Caco-2 (cell line): ENCODE measurements around the gene MED4. TPM values are rescaled to one million over a fixed set of nuclear protein-coding genes. Genes with fewer than 3 reads are reported as not detected.

Experiments
- BruUV-seq: library from RNA; stranded (reverse); fragments of 400-500 nt; replicated peaks from 2 replicates; lab custom pipeline; 2021; lab: Mats Ljungman, UMichigan
- CTCF ChIA-PET: fragments of 300-600 bp; sonication (Branson Sonifier 250); formaldehyde crosslinking; loops from one replicate; lab custom pipeline; 2022; ENCODE audit warnings: antibody characterized with exemption; lab: Charles Lee
- POLR2A ChIA-PET: fragments of 300-600 bp; sonication (Branson Sonifier 250); formaldehyde crosslinking; loops from one replicate; lab custom pipeline; 2022; ENCODE audit warnings: antibody characterized with exemption; lab: Charles Lee
- DNase-seq, 2 experiments: peaks; one replicate each; pipeline versions ENCODE4 v3.0.0 to v3.0.0-alpha.2; 2020 to 2022
- H3K27me3 ChIP-seq: replicated peaks from 2 replicates; pipeline ENCODE4 v1.6.0; 2011; ENCODE audit warnings: low read length; ENCODE audit not compliant: control insufficient read depth, insufficient read depth
- H3K36me3 ChIP-seq: 2 replicates; pipeline ENCODE4 v1.5.1; 2011; ENCODE audit warnings: low read length; ENCODE audit not compliant: control insufficient read depth, insufficient read depth
- H3K4me1 ChIP-seq: fragments of 250-450 bp; sonication (Bioruptor Pico); 2 replicates; pipeline ENCODE4 v1.5.1; 2020; ENCODE audit warnings: mild to moderate bottlenecking
- H3K4me3 ChIP-seq: 2 replicates; pipeline ENCODE4 v1.5.1; 2011; ENCODE audit warnings: low read depth, mild to moderate bottlenecking, control low read depth, low read length
- H3K9me3 ChIP-seq: fragments of 250-450 bp; sonication (Bioruptor Pico); 2 replicates; pipeline ENCODE4 v1.5.1; 2020; ENCODE audit warnings: mild to moderate bottlenecking, moderate library complexity
- H3K27ac Mint-ChIP-seq: one replicate; pipeline ENCODE4 v1.8.0; 2022; ENCODE audit warnings: mixed read lengths; ENCODE audit not compliant: unreplicated experiment
- H3K27me3 Mint-ChIP-seq: one replicate; pipeline ENCODE4 v1.8.0; 2022; ENCODE audit warnings: mixed read lengths; ENCODE audit not compliant: insufficient read depth, unreplicated experiment
- H3K36me3 Mint-ChIP-seq: one replicate; pipeline ENCODE4 v1.8.0; 2022; ENCODE audit warnings: mild to moderate bottlenecking, mixed read lengths; ENCODE audit not compliant: insufficient read depth, unreplicated experiment
- H3K4me1 Mint-ChIP-seq: one replicate; pipeline ENCODE4 v1.8.0; 2022; ENCODE audit warnings: low read depth, mixed read lengths; ENCODE audit not compliant: unreplicated experiment
- H3K4me3 Mint-ChIP-seq: one replicate; pipeline ENCODE4 v1.8.0; 2022; ENCODE audit warnings: mild to moderate bottlenecking, moderate library complexity, mixed read lengths; ENCODE audit not compliant: unreplicated experiment
- H3K9me3 Mint-ChIP-seq: one replicate; pipeline ENCODE4 v1.8.0; 2022; ENCODE audit warnings: mixed read lengths; ENCODE audit not compliant: unreplicated experiment
- intact Hi-C: fragments of 100-400 bp; cut with micrococcal nuclease; formaldehyde crosslinking; loops from one replicate; pipeline ENCODE4 v1.10.0; 2022; ENCODE audit not compliant: unreplicated experiment
- total RNA-seq: library from RNA; stranded (reverse); gene quantifications from 2 replicates; pipeline ENCODE4 v1.2.3, GENCODE V29; 2022
- TF ChIP-seq, protein P1 (sequence below), 2 experiments: fragments of 200-600 bp in 1 of 2; IDR thresholded peaks; 1 replicate in 1 of 2; 2 replicates in 1 of 2; pipeline versions ENCODE4 v1.5.1 to v1.8.0; 2011 to 2022; ENCODE audit warnings: antibody characterized with exemption in 1 of 2, control low read depth in 1 of 2, inconsistent platforms in 1 of 2, low read depth in 1 of 2, low read length in 1 of 2, mild to moderate bottlenecking in 1 of 2, moderate library complexity in 1 of 2; ENCODE audit not compliant: insufficient read depth in 1 of 2, severe bottlenecking in 1 of 2, unreplicated experiment in 1 of 2

Gene MED4
- total RNA-seq, 1 experiment from 2014 or later = 56.8 TPM

DNA sequence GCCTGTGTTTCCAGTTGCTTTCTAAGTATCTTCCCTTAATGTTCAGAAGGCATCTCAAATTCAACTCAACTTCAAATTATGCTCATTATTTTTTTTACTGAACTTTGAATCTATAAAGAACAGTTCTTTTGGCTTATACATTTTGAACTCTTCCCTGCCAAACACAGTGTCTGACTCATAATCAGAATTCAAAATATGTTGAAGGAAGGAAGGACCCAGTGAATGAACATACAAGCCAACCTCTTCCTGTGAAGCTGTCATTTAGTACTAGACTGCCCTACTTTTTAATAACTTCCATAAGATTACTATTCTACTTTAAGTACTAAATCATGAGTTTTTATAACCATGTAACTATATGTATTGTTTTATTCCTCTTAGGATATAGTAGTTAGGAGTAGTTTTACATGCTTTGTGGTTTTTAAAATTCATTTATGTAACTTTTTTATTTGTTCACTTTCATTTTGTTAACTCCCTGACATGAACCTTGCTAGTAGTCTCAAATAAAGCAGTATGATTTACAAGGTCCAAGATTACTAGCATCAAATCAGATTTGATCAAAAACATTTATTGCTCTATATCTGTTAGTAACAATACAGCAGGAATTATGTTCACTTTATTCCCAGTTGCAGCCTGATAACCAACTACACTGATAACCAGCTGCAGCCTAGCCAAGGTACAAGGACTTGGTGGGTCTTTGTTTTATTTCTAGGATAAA is 51.0 kb downstream of the MED4 start:
- no peaks in the 10 kb centered on the region for H3K4me1 Mint-ChIP-seq
- Histone ChIP-seq H3K4me1 (0 out of 2 replicates have a peak, but pooled peaks cover 5% of the 10 kb centered on the region), H3K36me3 (peaks cover 1% of the 10 kb centered on the region; the same call in 1 of the 2 replicates), H3K4me3 (no peak overlapping the region), H3K27me3 (no peaks in the 10 kb centered on the region), H3K9me3 (no peaks in the 10 kb centered on the region)
- no peak overlapping the region for H3K27ac Mint-ChIP-seq
- H3K27me3 Mint-ChIP-seq = no peaks in the 10 kb centered on the region
- no peaks in the 10 kb centered on the region for H3K9me3 Mint-ChIP-seq
- ChIA-PET CTCF (no interaction called here), POLR2A (no interaction called here)
- BruUV-seq = no TSS peak
- intact Hi-C loops = no loop called here
- TF ChIP-seq, protein P1, sequence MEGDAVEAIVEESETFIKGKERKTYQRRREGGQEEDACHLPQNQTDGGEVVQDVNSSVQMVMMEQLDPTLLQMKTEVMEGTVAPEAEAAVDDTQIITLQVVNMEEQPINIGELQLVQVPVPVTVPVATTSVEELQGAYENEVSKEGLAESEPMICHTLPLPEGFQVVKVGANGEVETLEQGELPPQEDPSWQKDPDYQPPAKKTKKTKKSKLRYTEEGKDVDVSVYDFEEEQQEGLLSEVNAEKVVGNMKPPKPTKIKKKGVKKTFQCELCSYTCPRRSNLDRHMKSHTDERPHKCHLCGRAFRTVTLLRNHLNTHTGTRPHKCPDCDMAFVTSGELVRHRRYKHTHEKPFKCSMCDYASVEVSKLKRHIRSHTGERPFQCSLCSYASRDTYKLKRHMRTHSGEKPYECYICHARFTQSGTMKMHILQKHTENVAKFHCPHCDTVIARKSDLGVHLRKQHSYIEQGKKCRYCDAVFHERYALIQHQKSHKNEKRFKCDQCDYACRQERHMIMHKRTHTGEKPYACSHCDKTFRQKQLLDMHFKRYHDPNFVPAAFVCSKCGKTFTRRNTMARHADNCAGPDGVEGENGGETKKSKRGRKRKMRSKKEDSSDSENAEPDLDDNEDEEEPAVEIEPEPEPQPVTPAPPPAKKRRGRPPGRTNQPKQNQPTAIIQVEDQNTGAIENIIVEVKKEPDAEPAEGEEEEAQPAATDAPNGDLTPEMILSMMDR (IDR thresholded peaks at IDR 0.05; ENCODE audit: insufficient read depth in 1 of 2, low read depth in 1 of 2, low read length in 1 of 2, severe bottlenecking in 1 of 2, unreplicated experiment in 1 of 2) = no peak
- H3K4me3 Mint-ChIP-seq = no peak overlapping the region
- no peak for DNase-seq
- H3K36me3 Mint-ChIP-seq = peaks cover 23% of the 10 kb centered on the region

DNA sequence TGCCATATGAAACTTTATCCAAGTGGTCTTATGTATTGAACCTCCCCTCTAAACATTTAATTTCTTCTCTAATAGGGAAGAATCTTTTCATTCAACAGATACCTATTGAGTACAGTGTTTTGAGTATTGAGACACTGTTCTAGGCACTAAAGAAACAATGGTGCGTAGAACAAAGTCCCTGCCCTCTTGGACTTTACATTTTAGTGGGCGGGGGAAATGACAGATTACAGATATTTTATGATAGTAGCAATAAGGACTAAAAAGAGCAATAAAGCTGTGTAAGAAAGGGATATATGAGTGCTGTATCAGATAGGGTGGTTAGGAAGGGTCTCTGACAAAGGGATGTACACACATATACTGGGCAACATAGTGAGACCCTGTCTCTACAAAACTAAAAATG is 52.0 kb downstream of the MED4 start:
- no TSS peak for BruUV-seq
- no peak overlapping the region for H3K4me3 Mint-ChIP-seq
- no peaks in the 10 kb centered on the region for H3K9me3 Mint-ChIP-seq
- ChIA-PET CTCF (no interaction called here), POLR2A (no interaction called here)
- no peaks in the 10 kb centered on the region for H3K27me3 ChIP-seq
- H3K4me3 ChIP-seq = no peak overlapping the region
- peaks cover 29% of the 10 kb centered on the region for H3K36me3 Mint-ChIP-seq
- no peak overlapping the region for H3K27ac Mint-ChIP-seq
- DNase-seq = no peak
- no peaks in the 10 kb centered on the region for H3K4me1 Mint-ChIP-seq
- TF ChIP-seq, protein P1 (IDR thresholded peaks at IDR 0.05; ENCODE audit: insufficient read depth in 1 of 2, low read depth in 1 of 2, low read length in 1 of 2, severe bottlenecking in 1 of 2, unreplicated experiment in 1 of 2) = no peak
- no peaks in the 10 kb centered on the region for H3K27me3 Mint-ChIP-seq
- peaks cover 1% of the 10 kb centered on the region; the same call in 1 of the 2 replicates for H3K36me3 ChIP-seq
- no peaks in the 10 kb centered on the region for H3K9me3 ChIP-seq
- 0 out of 2 replicates have a peak, but pooled peaks cover 10% of the 10 kb centered on the region for H3K4me1 ChIP-seq
- intact Hi-C loops = no loop called here

DNA sequence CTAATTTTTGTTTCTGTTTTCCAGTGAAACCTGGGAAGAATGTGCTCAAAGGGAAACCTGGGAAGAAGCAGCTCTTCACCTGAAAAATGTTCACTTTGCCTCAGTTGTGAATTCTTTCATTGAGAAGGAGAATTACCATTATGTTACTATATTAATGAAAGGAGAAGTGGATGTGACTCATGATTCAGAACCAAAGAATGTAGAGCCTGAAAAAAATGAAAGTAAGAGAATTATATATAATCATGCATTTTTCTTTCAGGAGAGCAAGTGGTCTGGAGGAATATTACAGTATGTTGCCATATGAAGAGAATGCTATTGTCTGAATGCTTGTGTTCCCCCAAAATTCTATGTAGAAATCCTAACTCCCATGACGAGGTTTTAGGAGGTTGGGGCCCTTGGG is 54.0 kb downstream of the MED4 start:
- ChIA-PET POLR2A (interaction anchor here (0.6 kb wide), 1 partner anchor 1069 kb away, joined by 3 read pairs; no protein-coding TSS in a partner anchor), CTCF (no interaction called here)
- DNase-seq = no peak
- Histone ChIP-seq H3K9me3 (no peaks in the 10 kb centered on the region), H3K36me3 (peaks cover 1% of the 10 kb centered on the region; the same call in 1 of the 2 replicates), H3K4me3 (no peak overlapping the region), H3K27me3 (no peaks in the 10 kb centered on the region), H3K4me1 (peaks cover 17% of the 10 kb centered on the region; the same call in 1 of the 2 replicates)
- Mint-ChIP-seq H3K9me3 (no peaks in the 10 kb centered on the region), H3K4me3 (no peak overlapping the region), H3K36me3 (peaks cover 30% of the 10 kb centered on the region), H3K27me3 (no peaks in the 10 kb centered on the region), H3K27ac (no peak overlapping the region), H3K4me1 (no peaks in the 10 kb centered on the region)
- no TSS peak for BruUV-seq
- intact Hi-C loops = no loop called here
- TF ChIP-seq, protein P1 (IDR thresholded peaks at IDR 0.05; ENCODE audit: insufficient read depth in 1 of 2, low read depth in 1 of 2, low read length in 1 of 2, severe bottlenecking in 1 of 2, unreplicated experiment in 1 of 2) = no peak
